DMS153 (cell line): ENCODE data around the gene CTNND2.

Experiments
- DNase-seq: peaks from one replicate; lab custom pipeline; 2025; lab: John Stamatoyannopoulos, UW

CTNND2 gene

DNA sequence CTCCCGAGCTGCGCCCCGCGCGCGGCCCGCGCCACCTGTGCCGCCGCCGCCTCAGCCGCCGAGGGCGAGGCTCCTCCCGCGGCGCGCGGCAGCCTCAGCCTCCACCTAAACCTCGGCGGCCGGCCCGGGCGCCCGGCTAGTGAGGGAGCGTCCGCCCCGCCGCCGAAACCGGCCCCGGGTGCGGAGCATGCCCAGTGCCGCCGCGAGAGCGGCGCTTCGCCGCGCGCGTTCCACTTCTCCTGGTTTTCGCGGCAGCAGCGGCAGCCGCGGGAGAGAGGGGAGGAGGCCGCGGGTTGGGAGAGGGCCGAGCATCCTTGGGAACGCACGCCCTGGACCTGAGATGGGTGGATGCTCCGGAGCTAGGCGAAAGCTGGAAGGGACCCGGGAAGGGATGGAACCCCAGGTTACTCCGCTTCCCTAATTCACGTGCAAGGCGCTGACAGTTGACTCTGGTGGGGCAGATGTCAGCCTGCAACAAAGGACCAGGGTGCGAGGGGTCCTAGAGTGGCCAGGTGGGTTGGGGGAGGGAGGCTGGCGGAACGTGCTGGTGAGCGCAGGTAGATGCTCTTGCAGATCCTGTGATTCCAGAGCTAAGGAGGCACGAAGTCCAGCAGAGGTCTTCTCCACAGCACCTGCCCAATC, at the start of gene CTNND2:
Gene CTNND2, minus strand, starts transcription at position 182 of the 642 bp plus-strand sequence. CDS start 593 bp downstream, outside the sequence.
- DNase-seq: peak; percentile 9

- DNase-seq: no peak
Measured at GRCh38 chr5:11946317-11946716, 42.1 kb upstream of the CTNND2 start.

DNA sequence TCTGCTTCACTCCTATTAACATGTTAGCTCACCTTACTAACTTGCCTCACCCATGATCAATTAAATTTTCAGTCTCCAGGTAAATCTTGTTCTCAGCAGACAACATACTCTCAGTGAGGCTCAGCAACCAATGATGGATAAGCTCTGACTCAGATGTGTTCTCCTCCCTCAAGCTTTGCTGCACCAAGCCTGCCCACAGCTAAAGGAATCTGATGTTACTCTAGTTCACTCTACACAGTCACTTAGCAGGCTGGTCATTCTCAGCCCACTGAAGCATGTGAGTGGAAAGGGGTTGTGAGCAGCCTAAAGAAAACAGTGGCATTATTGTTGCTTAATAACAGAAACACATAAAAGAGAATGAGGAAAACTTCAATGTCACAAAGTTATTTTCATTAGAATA, 37.3 kb upstream of the CTNND2 start:
- DNase-seq: no peak

- DNase-seq: no peak
Measured at GRCh38 chr5:11931638-11932037, 27.4 kb upstream of the CTNND2 start.

GRCh38 chr5:11928909-11929308, 24.7 kb upstream of the CTNND2 start:
- no peak for DNase-seq

DNA sequence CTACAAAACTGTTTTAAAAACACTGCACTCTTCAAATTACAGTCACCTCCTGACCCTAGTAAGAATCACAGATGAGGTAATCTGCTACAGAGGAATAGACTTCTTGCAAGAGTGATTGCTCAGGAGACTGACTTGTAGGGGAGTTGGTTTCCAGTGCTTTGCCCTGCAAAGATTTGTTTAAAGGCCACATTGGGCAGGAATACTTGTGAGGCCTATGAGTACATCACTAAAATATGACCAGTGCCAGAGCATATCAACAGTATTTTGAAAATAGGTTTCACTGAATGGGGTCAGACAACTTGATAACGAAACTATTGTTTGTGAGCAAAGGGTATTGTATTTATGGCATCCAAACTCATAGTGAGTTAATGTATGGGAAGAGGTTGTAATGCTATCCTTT, 21.5 kb upstream of the CTNND2 start:
- no peak for DNase-seq

DNA sequence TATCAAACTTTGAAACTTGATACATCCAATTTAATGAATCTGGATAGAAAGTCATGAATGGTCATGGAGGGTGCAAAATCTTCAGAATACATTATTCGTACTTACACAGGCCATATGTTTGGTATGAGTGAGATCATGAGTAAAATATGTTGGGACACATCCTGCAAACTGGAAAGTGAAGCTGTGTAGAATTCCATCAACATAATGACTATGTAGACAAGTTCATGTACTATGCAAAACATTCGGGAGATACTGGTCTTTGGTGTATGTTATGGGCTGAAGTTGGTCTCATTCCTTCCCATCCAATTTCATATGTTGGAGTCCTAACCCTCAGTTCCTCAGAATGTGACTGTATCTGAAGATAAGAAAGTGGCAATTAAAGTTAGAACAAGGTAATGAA, 18.1 kb upstream of the CTNND2 start:
- no peak for DNase-seq

DNA sequence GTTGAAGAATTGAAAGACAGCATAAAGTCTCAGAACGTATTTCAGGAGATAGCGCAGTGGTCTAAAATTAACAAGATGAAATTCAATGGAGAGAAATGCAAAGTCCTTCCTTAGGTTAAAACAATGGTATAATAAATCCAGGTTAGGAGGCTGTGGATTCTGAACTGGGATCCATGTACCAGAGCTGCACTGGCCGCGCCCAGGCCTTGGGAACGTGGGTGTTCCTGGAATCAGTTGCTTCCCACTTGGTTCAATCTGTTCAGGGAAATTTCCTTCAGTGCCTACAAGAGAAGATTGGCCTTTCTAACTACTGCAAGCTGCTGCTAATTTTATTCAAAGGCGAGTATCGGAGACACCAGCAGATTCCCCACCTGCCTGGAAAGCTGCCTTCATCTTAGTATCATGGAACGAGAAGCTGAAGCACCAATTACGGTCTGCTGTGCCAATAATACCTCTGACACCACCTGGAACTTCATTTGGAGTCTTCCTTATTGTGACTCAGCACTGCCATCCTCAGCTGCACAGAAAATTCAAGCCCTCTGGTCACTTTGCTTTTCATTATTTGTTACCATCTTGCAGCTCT, 14.3 kb upstream of the CTNND2 start:
- DNase-seq: no peak

DNA sequence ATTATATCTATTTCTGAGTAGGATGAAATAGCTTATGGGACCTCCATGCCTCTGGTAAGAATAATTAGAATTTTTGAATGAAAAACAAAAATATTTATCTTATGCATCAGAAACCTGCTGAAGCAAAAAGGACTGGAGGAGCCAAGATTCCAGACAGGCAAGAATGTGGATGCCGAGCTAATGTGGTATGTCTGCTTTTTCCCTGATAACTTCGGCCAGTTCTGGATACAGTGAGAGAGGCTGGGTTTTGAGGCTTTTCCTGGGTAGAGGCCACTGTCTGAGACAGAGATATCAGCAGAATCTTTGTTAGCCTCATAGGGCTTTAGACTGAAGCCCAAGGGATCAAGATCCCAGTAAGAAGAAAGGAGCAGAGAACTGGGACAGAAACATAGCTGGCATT, 5.2 kb upstream of the CTNND2 start:
- no peak for DNase-seq

DNA sequence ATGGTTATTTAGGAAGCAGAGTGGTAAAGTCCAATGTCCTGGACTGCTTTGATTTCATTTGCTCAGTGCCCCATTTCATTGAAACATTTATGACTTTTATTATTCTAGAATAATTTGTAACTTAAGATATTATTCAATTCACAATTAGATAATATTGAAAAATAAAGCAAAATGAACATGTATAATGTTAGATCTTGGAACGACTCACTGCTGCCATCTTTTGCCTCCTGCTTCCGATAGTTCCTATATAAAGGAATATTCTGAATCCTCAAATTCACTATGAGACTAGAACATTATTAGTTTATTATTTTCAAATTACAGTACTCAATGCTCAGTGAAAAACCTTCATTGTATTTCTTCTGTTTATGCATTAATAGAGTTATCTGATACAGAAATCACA, 2.3 kb upstream of the CTNND2 start:
- no peak for DNase-seq

DNA sequence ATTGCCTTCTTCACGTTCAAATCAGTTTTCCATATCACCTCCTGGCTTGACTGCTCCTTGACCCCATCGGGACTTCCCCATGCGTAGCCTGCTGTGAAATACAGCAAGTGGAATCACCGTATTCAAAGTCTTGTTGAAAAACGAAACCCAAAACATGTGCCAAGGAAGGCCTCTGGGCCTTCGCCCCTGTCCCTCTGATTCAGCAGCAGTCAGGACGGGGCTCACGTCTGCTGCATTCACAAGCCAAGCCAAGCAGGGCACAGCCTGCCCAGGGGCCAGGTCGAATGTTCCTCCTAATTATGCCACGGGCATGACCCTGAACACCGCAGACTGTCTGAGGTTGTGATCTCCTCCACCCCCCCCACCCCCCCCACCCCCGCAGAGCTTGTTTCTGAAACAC, 960 bp upstream of the CTNND2 start:
- no peak for DNase-seq

- DNase-seq: peak; percentile 19
Measured at GRCh38 chr5:11903614-11904264, 507 bp downstream of the CTNND2 start.

DNA sequence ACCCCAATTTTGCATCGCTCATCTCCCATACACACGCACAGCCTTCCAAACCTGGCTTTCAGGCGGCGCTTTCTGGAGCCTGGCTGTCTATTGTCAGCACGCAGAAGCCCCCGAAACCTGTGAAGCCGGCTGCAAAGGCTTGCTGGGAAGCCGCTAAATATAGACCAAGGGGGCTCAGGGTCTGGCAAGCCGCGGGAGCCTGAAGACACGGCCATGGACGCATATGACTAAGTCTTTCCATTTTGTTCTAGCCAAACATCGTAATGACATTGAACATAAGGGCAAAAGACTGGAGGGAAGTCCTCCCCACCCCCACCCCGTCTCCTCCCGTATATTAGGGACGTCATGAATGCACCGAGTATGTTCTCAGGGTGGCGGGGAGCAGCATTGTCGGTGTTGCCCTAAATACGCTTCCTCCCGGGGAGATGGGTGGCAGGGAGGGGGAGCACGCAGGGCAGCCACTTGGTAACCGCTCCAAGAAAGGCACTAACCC, 1.1 kb downstream of the CTNND2 start:
- DNase-seq: no peak

DNA sequence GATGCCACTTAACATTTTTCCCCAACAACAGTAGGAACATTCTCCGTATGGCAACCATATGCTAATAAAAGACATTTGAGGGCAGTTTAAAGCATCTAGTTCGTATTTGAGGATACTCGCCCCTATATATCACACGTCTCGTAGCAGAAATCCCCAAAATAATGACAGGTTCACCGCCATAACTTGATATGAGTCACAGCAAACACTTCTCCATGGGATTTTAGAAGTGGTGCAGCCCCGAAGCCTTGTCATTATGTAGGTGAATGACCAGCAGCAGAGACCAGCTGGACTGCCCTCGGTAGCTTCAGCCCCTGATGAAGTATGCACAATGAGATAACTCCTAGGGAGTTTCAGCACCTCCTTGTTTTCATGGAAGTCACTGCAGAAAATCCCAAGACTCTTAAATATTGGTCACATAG, 2.0 kb downstream of the CTNND2 start:
- DNase-seq: no peak

DNA sequence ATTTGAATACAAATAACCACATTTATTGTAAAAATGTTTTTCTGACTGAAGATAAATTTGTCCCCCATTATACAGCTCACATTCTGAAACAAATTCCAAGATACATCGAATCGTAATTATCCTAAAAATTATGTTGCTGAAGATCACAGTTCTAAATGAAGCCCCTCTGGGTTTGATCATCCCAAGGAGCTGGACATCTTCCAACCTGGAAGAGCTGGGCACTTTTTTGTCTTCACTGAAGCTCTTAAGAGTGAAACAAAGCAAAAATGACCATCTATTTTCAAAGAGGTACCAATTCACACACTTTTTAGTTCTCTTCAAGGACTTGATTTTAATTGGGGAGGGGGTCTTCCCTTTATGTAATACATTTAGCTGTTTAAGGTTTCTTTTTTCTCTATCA, 5.5 kb downstream of the CTNND2 start:
- no peak for DNase-seq

DNA sequence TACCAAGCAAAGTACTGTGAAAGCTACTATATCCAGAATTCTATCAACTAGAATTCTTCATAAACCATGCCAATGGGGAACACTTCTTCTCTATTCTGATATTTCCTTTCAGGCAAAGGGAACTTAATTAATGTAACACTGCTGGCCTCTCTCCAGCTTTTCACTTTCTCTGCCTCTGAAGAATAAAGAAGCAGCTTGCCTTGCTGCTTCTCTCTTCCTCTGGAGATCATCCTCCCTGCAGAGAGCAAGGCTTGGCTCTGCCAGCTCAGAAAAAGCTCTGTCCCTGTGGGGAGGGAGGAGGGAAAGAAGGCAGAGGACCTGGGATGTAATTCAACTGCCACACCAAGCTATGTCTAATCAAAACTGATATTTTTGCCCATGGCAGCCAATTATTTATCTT, 6.5 kb downstream of the CTNND2 start:
- DNase-seq: no peak

DNA sequence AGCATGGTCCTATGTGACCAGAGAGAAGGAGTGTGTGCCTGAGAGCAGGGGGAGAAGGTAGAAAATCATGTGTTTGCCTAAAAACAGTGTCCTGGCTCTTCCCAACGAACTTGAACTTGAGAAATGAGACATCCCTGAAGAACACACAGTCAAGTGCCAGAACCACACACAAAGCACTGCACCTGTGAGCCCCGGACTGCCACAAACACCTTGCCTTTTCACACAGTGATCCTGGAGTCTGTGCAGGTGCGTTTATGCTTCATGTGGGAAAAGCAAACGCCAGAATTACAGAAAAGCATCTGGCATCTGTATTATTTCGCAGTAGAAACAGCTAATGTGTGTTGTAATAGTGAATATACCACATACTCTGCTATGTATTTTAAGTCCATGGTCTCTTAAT, 9.3 kb downstream of the CTNND2 start:
- no peak for DNase-seq

DNA sequence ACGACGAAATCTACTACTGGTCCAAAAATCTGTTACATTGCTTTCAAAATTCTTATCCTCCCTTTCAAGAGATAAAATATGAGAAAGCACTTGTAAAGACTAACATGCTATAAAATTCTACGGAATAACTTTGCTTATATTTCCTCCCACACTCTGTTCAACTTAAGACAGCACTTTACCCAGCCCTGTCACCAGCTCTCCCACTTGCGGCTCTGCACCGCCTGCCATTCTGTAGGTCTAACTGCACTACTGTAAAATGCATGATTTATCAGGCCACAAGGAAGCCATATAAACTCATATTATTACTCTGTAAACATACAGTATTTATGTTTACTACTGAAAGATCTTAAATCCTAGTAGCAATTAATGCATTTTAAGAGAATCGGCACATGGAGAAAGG, 11.4 kb downstream of the CTNND2 start:
- DNase-seq: no peak

GRCh38 chr5:11890777-11891176, 13.5 kb downstream of the CTNND2 start:
- no peak for DNase-seq

- DNase-seq: no peak
Measured at GRCh38 chr5:11888221-11888620, 16.0 kb downstream of the CTNND2 start.

GRCh38 chr5:11878814-11879213, 25.4 kb downstream of the CTNND2 start:
- no peak for DNase-seq

DNA sequence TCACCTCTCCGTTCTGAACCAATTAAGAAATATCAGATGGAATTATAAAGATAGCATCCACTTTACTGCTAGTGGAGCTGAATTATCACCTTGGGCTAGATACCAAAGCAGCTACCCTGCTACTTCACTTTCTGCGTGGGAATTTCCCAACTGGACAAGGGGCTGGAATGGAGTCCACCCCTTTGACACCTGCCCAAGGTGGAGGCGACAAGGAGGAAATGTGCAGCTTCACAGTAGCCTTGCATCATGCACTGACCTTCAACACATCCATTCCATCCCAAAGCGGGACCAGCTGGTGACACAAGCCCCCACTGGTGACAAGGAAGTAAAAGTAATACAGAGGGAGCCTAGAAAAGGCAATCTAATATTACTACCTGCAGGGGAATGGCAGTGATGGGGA, 30.7 kb downstream of the CTNND2 start:
- DNase-seq: no peak

GRCh38 chr5:11869203-11869602, 35.0 kb downstream of the CTNND2 start:
- no peak for DNase-seq

GRCh38 chr5:11863911-11864310, 40.3 kb downstream of the CTNND2 start:
- no peak for DNase-seq
